CD4-positive, CD25-positive, alpha-beta regulatory T cell (primary cell): ENCODE results near the gene DNAI7. TPM values are rescaled to one million over a fixed set of nuclear protein-coding genes. Genes with fewer than 3 reads are reported as not detected.

Source experiments
- ATAC-seq, 2 donors: fragments of 150-1000 bp; cut with Tn5 transposase; one replicate each; pipeline ENCODE4 v1.10.0; 2021; ENCODE audit warnings: low read depth in 2 of 2, moderate number of reproducible peaks in 2 of 2, moderate library complexity in 1 of 2
- DNase-seq, 3 donors: peaks; one replicate each; pipeline versions ENCODE4 v3.0.0 to v3.0.0-alpha.2; 2012 to 2022; ENCODE audit warnings: mixed read lengths in 1 of 3
- H3K27ac ChIP-seq: one replicate; pipeline ENCODE4 v1.7.0; 2013; ENCODE audit warnings: mild to moderate bottlenecking, low read length; ENCODE audit not compliant: insufficient read depth, poor library complexity, severe bottlenecking
- H3K27me3 ChIP-seq: one replicate; pipeline ENCODE4 v1.7.0; 2013; ENCODE audit warnings: low read length; ENCODE audit not compliant: control insufficient read depth, insufficient read depth
- H3K36me3 ChIP-seq: one replicate; pipeline ENCODE4 v1.7.0; 2013; ENCODE audit warnings: mild to moderate bottlenecking, low read length, moderate library complexity; ENCODE audit not compliant: control insufficient read depth, insufficient read depth
- H3K4me1 ChIP-seq: 2 replicates; pipeline ENCODE4 v1.7.0; 2013; ENCODE audit warnings: mild to moderate bottlenecking, low read length; ENCODE audit not compliant: insufficient read depth, control insufficient read depth, poor library complexity, severe bottlenecking
- H3K4me3 ChIP-seq: one replicate; pipeline ENCODE4 v1.7.0; 2013; ENCODE audit warnings: low read depth, mild to moderate bottlenecking, low read length, moderate library complexity
- H3K9me3 ChIP-seq, 2 experiments: 1 replicate in 1 of 2; 2 replicates in 1 of 2; pipeline ENCODE4 v1.7.0; 2013; ENCODE audit warnings: low read length in 2 of 2, mild to moderate bottlenecking in 1 of 2, moderate library complexity in 1 of 2; ENCODE audit not compliant: control insufficient read depth in 2 of 2
- H3K27ac Mint-ChIP-seq, 3 donors: one replicate each; pipeline ENCODE4 v1.8.0; 2020 to 2022; ENCODE audit warnings: mild to moderate bottlenecking in 3 of 3, mixed read lengths in 3 of 3, moderate library complexity in 2 of 3
- H3K27me3 Mint-ChIP-seq: one replicate; pipeline ENCODE4 v1.8.0; 2022; ENCODE audit warnings: mild to moderate bottlenecking, mixed read lengths
- H3K36me3 Mint-ChIP-seq: one replicate; pipeline ENCODE4 v1.8.0; 2020; ENCODE audit warnings: mixed read lengths
- H3K4me1 Mint-ChIP-seq, 4 donors: one replicate each; pipeline ENCODE4 v1.8.0; 2020 to 2022; ENCODE audit warnings: mixed read lengths in 4 of 4, mild to moderate bottlenecking in 1 of 4
- H3K4me3 Mint-ChIP-seq, 4 donors: one replicate each; pipeline ENCODE4 v1.8.0; 2020 to 2022; ENCODE audit warnings: mild to moderate bottlenecking in 4 of 4, mixed read lengths in 4 of 4, moderate library complexity in 3 of 4
- H3K9me3 Mint-ChIP-seq, 7 donors: one replicate each; pipeline ENCODE4 v1.8.0; 2020 to 2022; ENCODE audit warnings: mixed read lengths in 7 of 7, mild to moderate bottlenecking in 3 of 7, moderate library complexity in 2 of 7
- polyA plus RNA-seq, 4 donors: library from polyadenylated mRNA; unstranded; fragments of 300-500 nt; fragmentation: Illumina TruSeq; gene quantifications; one replicate each; pipeline ENCODE4 v1.2.3, GENCODE V29; 2021
- total RNA-seq: library from RNA; stranded (reverse); gene quantifications from one replicate; pipeline ENCODE4 v1.2.3, GENCODE V29; 2022

The DNAI7 gene
- total and polyA plus RNA-seq, 5 donors from 2014 or later, result 0.07 to 0.25 TPM; not detected in 3

GRCh38 chr12:25190793-25191192 is 4.2 kb downstream of the DNAI7 start:
- no peak overlapping the region for H3K27ac Mint-ChIP-seq
- H3K9me3 Mint-ChIP-seq, result peaks cover 0 to 1% (median 0%) of the 10 kb centered on the region in 7 donors
- no peaks in the 10 kb centered on the region for H3K36me3 Mint-ChIP-seq
- no peaks in the 10 kb centered on the region for H3K36me3 ChIP-seq
- H3K4me1 ChIP-seq, result peaks cover 22% of the 10 kb centered on the region
- H3K27ac ChIP-seq, result no peak overlapping the region
- H3K4me3 ChIP-seq, result no peak overlapping the region
- H3K9me3 ChIP-seq, result no peaks in the 10 kb centered on the region
- peaks cover 9% of the 10 kb centered on the region for H3K27me3 Mint-ChIP-seq
- peak overlapping the region in 1 of 4 donors; percentile 21 for H3K4me3 Mint-ChIP-seq
- peaks cover 11 to 37% (median 28%) of the 10 kb centered on the region in 4 donors for H3K4me1 Mint-ChIP-seq
- DNase-seq, result no peak
- no peaks in the 10 kb centered on the region for H3K27me3 ChIP-seq
- no peak for ATAC-seq

- ATAC-seq, result no peak
- Mint-ChIP-seq H3K4me3 (no peak overlapping the region), H3K27ac (no peak overlapping the region), H3K4me1 (peaks cover 8 to 25% (median 20%) of the 10 kb centered on the region in 4 donors), H3K36me3 (no peaks in the 10 kb centered on the region), H3K27me3 (peaks cover 4% of the 10 kb centered on the region), H3K9me3 (no peaks in the 10 kb centered on the region)
- no peak overlapping the region for H3K4me3 ChIP-seq
- no peak for DNase-seq
- peaks cover 16% of the 10 kb centered on the region for H3K4me1 ChIP-seq
- no peaks in the 10 kb centered on the region for H3K9me3 ChIP-seq
- H3K27ac ChIP-seq, result no peak overlapping the region
- no peaks in the 10 kb centered on the region for H3K27me3 ChIP-seq
- H3K36me3 ChIP-seq, result no peaks in the 10 kb centered on the region
Observed at GRCh38 chr12:25189656-25190055, 5.3 kb downstream of the DNAI7 start.

GRCh38 chr12:25187781-25188180 is 7.2 kb downstream of the DNAI7 start:
- Histone ChIP-seq H3K27me3 (no peaks in the 10 kb centered on the region), H3K4me1 (peaks cover 10% of the 10 kb centered on the region), H3K4me3 (no peak overlapping the region), H3K36me3 (no peaks in the 10 kb centered on the region), H3K27ac (no peak overlapping the region), H3K9me3 (no peaks in the 10 kb centered on the region)
- Mint-ChIP-seq H3K36me3 (no peaks in the 10 kb centered on the region), H3K4me1 (peaks cover 8 to 18% (median 11%) of the 10 kb centered on the region in 4 donors), H3K27ac (peak overlapping the region in 1 of 3 donors; percentile 67), H3K9me3 (no peaks in the 10 kb centered on the region), H3K4me3 (no peak overlapping the region), H3K27me3 (peaks cover 9% of the 10 kb centered on the region)
- DNase-seq, result no peak
- ATAC-seq, result no peak

- Histone ChIP-seq H3K27ac (no peak overlapping the region), H3K4me3 (peak overlapping the region; percentile 81), H3K9me3 (no peaks in the 10 kb centered on the region), H3K4me1 (peaks cover 10% of the 10 kb centered on the region), H3K36me3 (no peaks in the 10 kb centered on the region), H3K27me3 (no peaks in the 10 kb centered on the region)
- peaks cover 12% of the 10 kb centered on the region for H3K27me3 Mint-ChIP-seq
- peak overlapping the region; percentile 67 to 95 (median 91) for H3K27ac Mint-ChIP-seq
- H3K9me3 Mint-ChIP-seq, result no peaks in the 10 kb centered on the region
- H3K4me1 Mint-ChIP-seq, result peaks cover 8 to 13% (median 11%) of the 10 kb centered on the region in 4 donors
- peak; percentile 52 to 54 for ATAC-seq
- peak overlapping the region; percentile 36 to 90 (median 68) for H3K4me3 Mint-ChIP-seq
- DNase-seq, result peak in 2 of 3 donors; percentile 19 to 55
- no peaks in the 10 kb centered on the region for H3K36me3 Mint-ChIP-seq
Observed at GRCh38 chr12:25186788-25187402, 8.1 kb downstream of the DNAI7 start.

GRCh38 chr12:25186038-25186787 is 8.7 kb downstream of the DNAI7 start:
- Mint-ChIP-seq H3K9me3 (no peaks in the 10 kb centered on the region), H3K27me3 (peaks cover 17% of the 10 kb centered on the region), H3K4me1 (peaks cover 8 to 13% (median 11%) of the 10 kb centered on the region in 4 donors), H3K4me3 (peak overlapping the region; percentile 36 to 90 (median 68)), H3K36me3 (no peaks in the 10 kb centered on the region), H3K27ac (peak overlapping the region; percentile 67 to 95 (median 91))
- Histone ChIP-seq H3K4me3 (peak overlapping the region; percentile 81), H3K27ac (no peak overlapping the region), H3K27me3 (no peaks in the 10 kb centered on the region), H3K9me3 (no peaks in the 10 kb centered on the region), H3K4me1 (peaks cover 10% of the 10 kb centered on the region), H3K36me3 (no peaks in the 10 kb centered on the region)
- peak; percentile 69 to 70 for ATAC-seq
- DNase-seq, result peak in 2 of 3 donors; percentile 9 to 49

- H3K4me1 ChIP-seq, result peaks cover 10% of the 10 kb centered on the region
- H3K4me1 Mint-ChIP-seq, result peaks cover 8 to 13% (median 11%) of the 10 kb centered on the region in 4 donors
- peaks cover 2% of the 10 kb centered on the region for H3K27me3 ChIP-seq
- no peak overlapping the region for H3K4me3 Mint-ChIP-seq
- H3K36me3 ChIP-seq, result no peaks in the 10 kb centered on the region
- ATAC-seq, result no peak
- H3K36me3 Mint-ChIP-seq, result no peaks in the 10 kb centered on the region
- no peaks in the 10 kb centered on the region for H3K9me3 ChIP-seq
- H3K27me3 Mint-ChIP-seq, result peaks cover 26% of the 10 kb centered on the region
- no peak overlapping the region for H3K27ac ChIP-seq
- no peak for DNase-seq
- H3K9me3 Mint-ChIP-seq, result peaks cover 0 to 5% (median 0%) of the 10 kb centered on the region in 7 donors
- H3K4me3 ChIP-seq, result no peak overlapping the region
- H3K27ac Mint-ChIP-seq, result no peak overlapping the region
Observed at GRCh38 chr12:25184132-25184531, 10.8 kb downstream of the DNAI7 start.

- Mint-ChIP-seq H3K4me3 (no peak overlapping the region), H3K9me3 (peaks cover 0 to 5% (median 0%) of the 10 kb centered on the region in 7 donors), H3K27ac (peak overlapping the region in 1 of 3 donors; percentile 90), H3K36me3 (no peaks in the 10 kb centered on the region), H3K4me1 (peaks cover 8 to 13% (median 11%) of the 10 kb centered on the region in 4 donors), H3K27me3 (peaks cover 27% of the 10 kb centered on the region)
- H3K27ac ChIP-seq, result no peak overlapping the region
- H3K4me1 ChIP-seq, result peaks cover 10% of the 10 kb centered on the region
- no peak overlapping the region for H3K4me3 ChIP-seq
- peaks cover 4% of the 10 kb centered on the region for H3K27me3 ChIP-seq
- ATAC-seq (no peak), DNase-seq (no peak)
- no peaks in the 10 kb centered on the region for H3K36me3 ChIP-seq
- H3K9me3 ChIP-seq, result no peaks in the 10 kb centered on the region
Observed at GRCh38 chr12:25182765-25183164, 12.2 kb downstream of the DNAI7 start.
